NCI-H82 treated with DMSO at 0.1 percent for 48 hours (cell line): ENCODE results near the gene WFDC1.

Experiments
- DNase-seq: peaks from one replicate; lab custom pipeline; 2025; ENCODE audit not compliant: unreplicated experiment; lab: John Stamatoyannopoulos, UW

The WFDC1 gene, protein sequence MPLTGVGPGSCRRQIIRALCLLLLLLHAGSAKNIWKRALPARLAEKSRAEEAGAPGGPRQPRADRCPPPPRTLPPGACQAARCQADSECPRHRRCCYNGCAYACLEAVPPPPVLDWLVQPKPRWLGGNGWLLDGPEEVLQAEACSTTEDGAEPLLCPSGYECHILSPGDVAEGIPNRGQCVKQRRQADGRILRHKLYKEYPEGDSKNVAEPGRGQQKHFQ

DNA sequence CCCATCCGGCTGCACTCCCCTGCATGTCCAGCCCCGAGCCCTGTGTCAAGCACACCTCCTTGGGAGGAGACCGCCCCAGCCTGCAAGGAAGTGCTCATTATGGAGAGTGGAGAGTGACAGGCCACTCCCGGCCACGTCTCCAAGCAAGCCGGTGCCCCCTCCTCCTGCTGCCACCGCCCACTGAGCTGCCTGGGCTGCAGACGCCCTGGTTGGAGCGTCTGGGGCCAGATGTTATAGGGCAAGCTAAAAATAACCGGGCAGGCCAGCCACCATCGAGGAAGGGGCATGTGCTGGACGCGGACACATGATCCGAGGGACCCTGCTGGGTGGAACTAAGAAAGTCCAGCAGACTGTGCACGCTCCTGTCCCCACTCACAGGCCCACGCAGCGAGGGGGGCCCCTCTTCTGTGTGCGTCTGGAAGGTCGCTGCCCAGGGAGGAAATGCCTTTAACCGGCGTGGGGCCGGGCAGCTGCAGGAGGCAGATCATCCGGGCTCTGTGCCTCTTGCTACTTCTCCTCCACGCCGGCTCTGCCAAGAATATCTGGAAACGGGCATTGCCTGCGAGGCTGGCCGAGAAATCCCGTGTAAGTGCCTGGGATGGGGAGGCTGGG lies at the start of gene WFDC1:
TSS of gene WFDC1 (plus strand) at position 348 of the 612 bp plus-strand sequence. CDS start at position 442, 94 bp downstream.
- DNase-seq = no peak

DNA sequence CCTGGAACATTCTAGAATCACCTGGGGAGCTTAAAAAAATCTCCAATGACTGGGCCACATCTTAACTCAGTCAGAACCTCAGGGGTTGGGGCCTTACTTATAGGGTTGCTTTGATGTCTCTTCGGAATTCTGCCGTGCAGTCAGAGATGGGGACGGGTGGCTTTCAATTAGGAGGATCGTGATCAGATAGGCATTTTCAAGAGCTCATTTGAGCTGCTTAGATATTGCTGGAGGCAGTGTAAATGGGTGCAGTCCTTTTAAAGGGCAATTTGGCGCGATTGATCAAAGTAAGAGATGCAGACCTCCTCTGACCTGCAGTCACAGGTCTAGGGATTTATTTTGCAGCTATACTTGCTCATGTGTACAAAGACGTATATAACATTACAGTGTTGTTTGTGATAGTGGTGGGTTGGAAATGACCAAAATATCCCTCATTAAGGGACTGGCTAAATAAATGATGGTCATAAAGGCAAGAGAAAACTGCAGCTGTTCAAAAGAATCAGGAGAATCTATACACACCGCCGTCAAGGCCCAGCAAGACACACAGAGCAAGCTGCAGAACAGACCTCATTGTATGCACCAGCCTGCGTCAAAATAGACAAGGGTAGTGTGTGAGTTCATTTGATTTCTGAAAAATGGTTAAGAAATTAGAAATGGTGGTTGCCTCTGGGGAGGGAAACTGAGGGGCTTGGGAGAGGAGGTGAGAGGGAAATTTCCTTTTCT lies 48.6 kb upstream of the WFDC1 start:
- DNase-seq = no peak

DNA sequence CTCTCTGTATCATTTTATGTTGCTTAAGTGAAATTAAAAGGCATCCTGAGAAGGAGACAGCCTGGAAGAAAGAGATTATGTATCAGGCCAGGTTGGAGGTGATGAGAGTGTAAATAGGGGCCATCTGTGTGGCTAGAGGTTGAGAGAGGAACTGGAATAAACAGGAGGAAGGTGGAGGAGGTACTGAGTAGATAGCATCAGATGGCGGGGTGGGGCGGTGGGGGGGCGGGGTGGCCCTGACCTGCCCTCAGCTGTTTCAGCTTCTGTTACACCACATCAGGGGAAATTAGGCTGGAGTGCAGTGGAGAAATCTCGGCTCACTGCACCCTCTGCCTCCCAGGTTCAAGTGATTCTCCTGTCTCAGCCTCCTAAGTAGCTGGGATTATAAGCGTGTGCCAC lies 48.0 kb upstream of the WFDC1 start:
- peak; percentile 91 for DNase-seq

DNA sequence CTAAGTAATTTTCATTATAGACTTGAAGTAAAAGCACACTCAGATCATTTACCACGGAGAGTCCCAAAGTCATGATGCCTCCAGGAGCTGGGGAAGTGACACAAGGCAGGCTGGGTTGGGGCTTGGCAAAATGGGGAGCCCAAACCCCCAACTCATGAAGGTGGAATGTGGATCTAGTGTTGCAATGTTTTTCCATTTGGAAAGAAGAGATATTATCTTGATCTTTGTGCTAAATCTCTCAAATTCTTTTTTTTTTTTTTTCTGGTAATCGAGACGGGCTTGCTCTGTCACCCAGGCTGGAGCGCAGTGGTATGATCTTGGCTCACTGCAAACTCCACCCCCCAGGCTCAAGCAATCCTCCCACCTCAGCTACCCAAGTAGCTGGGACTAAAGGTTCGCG lies 47.3 kb upstream of the WFDC1 start:
- DNase-seq = no peak

DNA sequence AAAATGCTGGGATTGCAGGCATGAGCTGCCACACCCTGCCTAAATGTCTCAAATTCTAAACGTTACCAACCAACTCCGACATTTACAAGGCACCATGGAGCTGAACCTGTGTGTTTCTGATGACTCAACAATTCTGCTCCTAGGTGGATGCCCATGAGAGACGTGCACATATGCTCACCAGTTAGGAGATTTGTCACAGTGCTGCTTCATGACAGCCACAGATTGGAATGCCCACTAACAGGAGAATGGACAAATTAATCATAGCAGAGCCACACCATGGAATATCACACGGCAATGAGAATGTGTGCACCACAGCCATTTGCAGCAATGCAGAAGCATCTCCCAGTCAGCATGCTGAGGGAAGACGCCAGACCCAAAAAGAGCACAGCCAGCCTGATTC lies 46.8 kb upstream of the WFDC1 start:
- no peak for DNase-seq

DNA sequence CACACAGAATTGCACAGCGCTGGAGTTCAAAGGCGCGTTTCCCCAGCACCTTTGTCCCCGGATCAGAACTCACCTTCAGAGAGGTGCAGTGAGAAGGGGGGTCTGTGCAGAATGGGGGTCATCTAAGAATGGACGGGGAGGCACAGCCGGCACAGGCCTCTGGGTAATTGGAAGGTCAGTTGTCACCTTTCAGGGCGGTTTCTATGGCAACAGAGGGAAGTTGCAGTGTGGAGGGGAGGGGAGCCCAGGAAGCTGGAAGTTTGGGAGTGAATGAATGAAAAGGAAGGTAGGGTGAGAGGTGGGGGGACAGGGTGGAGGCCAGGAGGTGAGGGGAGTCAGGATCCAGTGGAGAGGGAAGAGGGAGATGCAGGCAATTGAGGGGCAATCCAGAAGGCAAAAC lies 42.5 kb upstream of the WFDC1 start:
- no peak for DNase-seq

DNA sequence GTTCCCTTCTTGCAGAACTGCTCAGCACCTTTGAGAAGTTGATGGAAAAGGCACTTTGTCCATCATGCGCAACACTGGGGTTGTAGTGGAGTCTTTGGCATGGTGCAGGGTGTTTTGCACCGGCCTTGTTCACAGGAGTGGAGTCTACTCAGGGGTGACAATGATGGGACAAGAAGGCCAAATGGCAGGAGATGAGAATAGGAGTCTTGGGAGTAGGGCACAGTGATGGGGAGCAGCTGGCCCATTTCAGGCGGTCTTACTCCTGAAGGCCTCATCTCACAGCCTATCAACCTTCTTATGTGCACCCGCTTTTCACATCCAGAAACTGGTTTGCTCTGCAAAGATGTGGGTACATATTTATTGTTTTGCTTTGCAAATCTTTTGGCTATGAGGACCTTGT lies 41.5 kb upstream of the WFDC1 start:
- DNase-seq = no peak

DNA sequence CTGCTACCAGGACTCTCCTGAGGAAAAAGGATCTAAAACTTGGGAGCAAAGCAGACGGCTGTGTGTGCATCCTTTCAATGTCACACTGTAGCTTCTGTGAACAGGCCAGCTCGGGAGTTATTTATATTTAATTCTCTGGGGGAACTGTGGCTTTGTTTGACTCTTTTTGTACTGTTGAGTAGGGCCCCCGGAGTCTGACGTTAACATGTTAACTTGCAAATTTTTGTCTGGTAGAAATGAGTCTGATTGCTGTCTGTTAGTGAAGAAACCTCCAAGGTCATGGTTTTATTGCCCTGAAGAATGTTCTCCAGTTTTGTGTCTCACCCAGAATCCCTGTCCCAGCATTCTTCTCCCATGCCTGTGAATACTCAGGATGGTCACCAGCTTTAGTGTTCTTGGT lies 40.6 kb upstream of the WFDC1 start:
- no peak for DNase-seq

DNA sequence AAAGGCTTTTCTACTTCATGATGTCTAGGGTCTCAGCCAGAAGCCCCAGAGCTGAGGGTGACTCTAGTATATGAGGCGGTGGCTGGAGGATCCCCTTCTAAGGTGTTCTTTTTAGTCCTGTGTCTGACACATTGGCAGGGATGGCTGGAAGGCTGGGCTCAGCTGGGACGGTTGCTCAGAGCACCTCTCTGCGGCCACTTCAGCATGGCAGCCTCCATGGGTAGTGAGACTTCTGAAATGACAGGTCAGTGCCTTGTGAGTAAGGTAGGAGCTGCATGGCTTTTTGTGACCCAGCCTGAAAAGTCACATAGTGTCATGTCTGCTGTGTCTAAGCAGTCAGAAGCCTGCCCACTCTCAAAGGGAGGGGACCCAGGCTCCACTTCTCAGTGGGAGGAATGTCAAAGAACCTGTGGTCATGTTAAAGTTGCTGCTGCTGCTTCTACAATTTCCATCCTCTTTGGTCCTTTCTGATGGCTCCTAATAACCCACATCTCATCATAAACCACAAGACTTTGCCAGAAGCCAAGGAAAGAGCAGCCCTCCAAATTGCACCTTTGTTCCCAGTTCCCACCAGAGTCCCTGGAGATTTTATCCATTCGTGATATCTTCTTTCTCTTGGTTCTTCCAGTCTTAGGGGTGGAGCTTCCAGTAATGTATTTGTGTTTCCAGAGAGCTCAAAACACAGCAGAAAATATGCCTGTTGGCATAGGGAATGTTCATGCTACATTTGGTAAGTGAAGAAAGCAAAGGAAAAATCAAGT lies 39.4 kb upstream of the WFDC1 start:
- DNase-seq = no peak

DNA sequence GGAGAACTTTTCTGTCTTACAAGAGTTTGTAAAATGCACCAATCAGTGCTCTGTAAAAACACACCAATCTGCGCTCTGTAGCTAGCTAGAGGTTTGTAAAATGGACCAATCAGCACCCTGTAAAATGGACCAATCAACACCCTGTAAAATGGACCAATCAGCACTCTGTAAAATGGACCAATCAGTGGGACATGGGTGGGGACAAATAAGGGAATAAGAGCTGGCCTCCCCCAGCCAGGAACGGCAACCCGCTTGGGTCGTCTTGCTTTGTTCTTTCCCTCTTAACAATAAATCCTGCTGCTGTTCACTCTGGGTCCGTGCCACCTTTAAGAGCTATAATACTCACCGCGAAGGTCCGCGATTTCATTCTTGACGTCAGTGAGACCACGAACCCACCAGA lies 36.4 kb upstream of the WFDC1 start:
- DNase-seq = no peak

DNA sequence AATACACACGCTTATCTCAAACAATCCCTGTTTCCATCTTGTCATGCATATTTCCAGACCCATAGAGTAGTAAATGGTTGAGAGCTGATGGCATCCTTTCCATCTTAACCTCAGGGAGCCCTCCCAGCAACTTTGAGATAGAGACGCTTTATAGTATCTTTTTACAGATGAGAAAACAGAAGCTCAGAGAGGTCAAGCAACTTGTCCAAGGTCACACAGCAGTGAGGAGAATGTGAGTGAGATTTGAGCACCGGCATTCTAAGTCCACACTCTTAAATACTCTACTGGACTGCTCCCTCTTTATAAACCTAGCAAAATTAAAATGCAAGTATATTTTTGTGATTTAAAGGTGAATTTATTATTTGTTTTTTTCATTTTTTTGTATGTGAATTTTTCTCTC lies 35.0 kb upstream of the WFDC1 start:
- DNase-seq = no peak

DNA sequence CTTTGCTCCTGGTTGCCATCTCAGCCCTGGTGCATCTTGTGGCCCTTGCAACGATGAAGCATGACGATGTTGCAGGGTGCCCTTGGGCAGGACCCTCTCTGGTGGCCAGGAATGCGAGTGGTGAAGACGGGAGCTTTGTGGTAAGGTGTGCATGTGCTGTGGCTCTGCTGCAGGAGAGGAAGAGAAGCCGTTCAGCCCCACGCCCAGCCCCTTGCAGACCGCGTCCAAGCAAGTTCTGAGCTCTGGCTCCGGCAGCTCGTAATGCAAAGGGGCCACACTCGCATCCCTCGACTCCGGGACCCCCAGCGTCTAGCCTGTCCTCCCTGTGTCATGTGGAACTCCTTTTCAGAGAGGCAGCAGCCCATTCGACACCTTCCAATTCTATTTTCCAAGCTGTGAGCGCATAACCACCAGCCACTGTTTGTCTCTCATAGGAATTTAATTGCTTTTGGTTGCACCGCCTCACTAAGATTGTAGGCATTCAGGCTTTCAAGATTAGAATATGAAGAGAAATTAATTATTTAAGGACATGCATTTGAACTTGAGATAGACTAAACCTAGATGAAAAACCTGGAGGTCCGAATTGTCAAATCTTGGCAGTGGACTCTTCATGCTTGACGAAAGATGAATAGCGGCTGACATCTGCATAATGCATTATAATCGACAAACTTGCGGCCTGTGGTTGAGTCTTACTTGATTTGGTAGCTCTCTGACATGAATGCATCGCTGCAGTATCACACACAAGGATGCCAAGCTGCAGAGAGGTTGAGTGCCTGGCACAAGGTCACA lies 33.7 kb upstream of the WFDC1 start:
- no peak for DNase-seq

DNA sequence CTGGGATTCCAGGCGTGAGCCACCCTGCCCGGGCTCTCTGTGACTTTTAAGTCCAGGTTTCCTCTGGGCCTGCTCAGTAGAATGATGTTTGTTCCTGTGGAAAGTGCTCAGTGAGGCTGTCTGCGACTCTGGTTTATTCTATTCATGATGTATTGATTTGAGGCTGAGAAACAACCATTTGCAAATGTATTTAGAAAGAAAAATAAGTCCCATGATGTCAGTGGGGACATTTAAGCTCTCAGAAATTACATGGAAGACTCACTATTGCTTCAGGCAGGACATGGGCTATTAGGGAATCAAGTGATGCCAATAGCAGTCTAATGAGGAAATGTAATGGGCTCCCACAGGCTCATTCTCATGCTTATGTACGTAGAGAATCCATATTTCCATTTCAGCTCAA lies 32.6 kb upstream of the WFDC1 start:
- DNase-seq = no peak

DNA sequence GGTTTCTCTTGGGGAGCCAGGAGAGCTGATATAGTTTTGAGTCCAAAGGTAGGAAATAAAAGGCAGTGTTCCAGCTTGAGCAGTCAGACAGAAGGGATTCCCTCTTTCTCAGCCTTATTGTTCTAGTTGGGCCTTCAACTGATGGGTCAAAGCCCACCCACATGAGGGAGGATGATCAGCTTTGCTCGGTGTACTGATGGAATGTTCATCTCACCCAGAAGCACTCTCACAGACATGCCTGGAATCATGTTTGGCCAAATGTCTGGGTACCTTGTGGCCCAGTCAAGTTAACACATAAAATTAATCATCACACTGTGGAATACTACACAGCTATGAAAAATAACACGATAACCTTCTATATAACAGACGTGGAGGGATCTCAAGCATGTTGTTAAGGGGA lies 31.7 kb upstream of the WFDC1 start:
- no peak for DNase-seq

DNA sequence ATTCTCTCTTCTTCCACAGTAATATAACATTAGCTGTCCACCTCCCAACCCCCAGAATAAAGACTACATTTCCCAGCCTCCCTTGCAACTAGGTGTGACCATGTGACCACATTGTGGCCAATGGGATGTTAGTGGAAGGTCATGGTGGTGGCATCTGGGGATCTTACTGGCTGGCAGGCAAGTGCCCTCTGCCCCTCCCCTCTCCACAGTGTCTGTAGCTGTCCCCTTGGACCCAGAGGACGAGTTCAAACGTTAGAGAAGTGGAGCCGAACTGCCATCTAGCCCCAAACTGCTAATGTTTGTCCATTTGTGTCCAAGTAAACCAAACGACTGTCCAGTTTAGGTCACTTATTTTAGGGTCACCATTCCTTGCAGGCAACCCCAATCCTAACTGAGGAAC lies 28.2 kb upstream of the WFDC1 start:
- peak; percentile 97 for DNase-seq

DNA sequence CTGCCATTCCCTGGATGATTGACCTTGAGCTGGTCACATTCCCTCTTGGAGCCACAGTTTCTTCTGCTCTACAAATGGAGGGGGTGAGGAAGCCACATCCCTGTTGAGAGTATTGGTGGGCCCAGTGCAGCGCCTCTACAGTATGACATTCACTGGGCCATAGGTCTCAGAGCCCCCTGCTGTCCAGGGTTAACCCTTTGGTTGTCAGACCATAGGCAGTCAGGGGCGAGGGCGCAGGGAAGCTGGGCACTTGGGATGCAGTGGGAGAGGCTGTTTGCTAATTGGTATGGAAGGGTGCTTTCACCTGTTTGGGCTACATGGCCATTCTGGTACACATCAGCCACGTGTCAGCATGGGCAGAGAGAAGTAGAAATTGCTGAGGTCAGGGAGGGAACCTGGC lies 27.3 kb upstream of the WFDC1 start:
- DNase-seq = no peak

DNA sequence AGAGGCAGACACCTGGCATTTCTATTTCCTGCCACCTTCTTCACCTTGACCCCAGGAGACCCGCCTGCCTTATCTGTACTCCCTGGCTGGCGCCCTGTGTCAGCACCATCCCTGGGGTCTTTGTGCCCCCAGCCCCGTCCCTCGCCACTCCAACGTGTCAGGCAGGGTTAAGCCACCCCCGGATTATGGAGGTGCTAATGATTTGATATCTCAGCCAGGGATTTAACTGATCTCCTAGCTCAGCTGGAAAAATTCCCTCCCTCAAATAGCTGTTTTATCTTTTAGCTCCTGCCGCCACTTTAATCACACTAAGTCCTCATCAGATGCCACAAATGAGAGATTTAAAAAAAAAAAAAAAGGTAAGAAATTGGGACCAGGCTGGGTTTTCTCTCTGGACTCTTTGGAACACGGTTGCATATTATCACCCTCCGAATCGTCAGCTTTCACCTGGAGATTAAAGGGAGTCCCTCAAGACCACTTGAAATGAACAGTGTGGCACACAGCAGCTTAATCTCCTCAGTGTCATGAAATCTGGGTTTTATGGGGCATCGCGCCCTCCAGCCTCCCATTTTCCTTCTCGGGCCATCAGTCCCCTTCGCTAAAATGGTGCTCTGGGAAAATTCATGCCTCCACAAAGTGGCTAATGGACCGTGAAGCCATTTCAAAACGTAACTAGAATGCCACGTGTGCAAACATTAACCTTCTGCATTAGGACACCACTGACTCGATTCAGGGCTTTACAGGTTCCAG lies 26.2 kb upstream of the WFDC1 start:
- DNase-seq = peak; percentile 89

DNA sequence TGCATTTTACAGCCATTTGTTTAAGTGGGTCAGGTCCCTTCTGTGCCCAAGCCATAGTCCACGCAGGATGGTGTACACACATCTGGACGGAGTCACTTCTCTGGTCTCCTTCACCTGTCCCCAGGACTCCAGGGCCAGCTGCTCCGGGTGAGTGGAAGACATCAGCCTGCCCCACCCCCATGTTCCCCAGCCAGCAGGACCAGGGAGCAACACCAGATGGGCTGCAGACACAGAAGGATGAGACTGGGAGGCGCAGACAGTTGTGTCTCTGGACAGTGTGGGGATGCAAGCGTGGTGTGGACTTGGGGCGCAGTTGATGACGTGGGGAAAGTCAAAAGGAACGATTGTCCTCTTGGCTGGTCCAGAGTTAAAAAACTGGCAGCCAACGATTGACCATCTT lies 24.6 kb upstream of the WFDC1 start:
- peak; percentile 77 for DNase-seq

DNA sequence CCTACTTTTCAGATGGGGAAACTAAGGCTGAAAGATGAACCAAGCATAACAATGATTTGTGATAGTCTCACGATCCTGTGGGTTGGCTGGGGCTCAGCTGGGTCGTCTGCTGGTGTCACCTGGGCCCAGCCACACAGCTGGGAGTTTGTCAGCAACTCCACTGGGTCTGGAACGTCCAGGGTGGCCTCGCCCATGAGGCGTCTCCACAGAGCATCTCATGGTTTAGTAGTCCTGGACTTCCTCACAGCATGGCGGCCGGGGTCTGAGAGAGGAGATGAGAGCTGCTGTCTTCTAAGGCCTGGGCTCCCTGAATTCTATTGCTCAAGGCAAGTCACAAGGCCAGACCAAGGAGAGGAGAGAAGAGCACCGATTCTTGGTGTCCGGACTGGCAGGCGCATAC lies 24.1 kb upstream of the WFDC1 start:
- no peak for DNase-seq

DNA sequence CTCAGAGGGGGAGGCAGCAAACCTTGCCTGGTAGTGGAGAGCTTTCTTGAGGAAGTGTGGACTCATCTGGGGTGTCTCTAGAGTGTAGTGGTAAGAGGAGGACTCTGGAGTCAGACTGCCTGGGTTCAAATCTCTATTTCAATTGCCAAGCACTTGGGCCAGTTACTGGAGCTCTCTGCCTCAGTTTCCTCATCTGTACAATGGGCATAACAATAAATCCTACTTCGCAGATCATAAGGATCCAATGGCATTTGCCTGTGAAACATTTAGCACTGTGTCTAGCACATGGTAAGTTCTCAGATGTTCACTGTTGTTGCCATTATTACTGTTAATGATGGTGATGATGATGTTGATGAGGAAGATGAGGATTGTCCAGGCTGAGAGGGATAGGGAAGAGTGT lies 23.6 kb upstream of the WFDC1 start:
- no peak for DNase-seq
